Activated CD4-positive, alpha-beta T cell treated with anti-CD3 and anti-CD28 coated beads, Interleukin-2, amount 10 ng/mL, durations not matched to agents 24 days and 14 days (primary cell): Measurements from ENCODE around the gene CXCL14. TPM values are rescaled to one million over a fixed set of nuclear protein-coding genes. Genes with fewer than 3 reads are reported as not detected.
"Not testable (repeated sequence)": the region's sequence is repeated elsewhere in the genome, so short reads cannot be mapped to it uniquely, and the experiment has no call there.

Experiments used
- DNase-seq: peaks from one replicate; pipeline ENCODE4 v3.0.0; 2022
- H3K27ac Mint-ChIP-seq: one replicate; pipeline ENCODE4 v1.8.0; 2022; ENCODE audit warnings: mild to moderate bottlenecking, mixed read lengths
- H3K27me3 Mint-ChIP-seq: one replicate; pipeline ENCODE4 v1.8.0; 2022; ENCODE audit warnings: mixed read lengths
- H3K36me3 Mint-ChIP-seq: one replicate; pipeline ENCODE4 v1.8.0; 2022; ENCODE audit warnings: low read depth, mild to moderate bottlenecking, mixed read lengths
- H3K4me1 Mint-ChIP-seq: one replicate; pipeline ENCODE4 v1.8.0; 2021; ENCODE audit warnings: mixed read lengths
- H3K4me3 Mint-ChIP-seq: one replicate; pipeline ENCODE4 v1.8.0; 2022; ENCODE audit warnings: mild to moderate bottlenecking, moderate library complexity, mixed read lengths
- H3K9me3 Mint-ChIP-seq: one replicate; pipeline ENCODE4 v1.8.0; 2021; ENCODE audit warnings: mixed read lengths
- intact Hi-C: fragments of 100-400 bp; cut with micrococcal nuclease; formaldehyde crosslinking; loops from one replicate; pipeline ENCODE4 v1.15.1; 2023
- total RNA-seq: library from RNA; stranded (reverse); gene quantifications from 2 replicates; pipeline ENCODE4 v1.2.3, GENCODE V29; 2022

CXCL14 gene
- total RNA-seq, 1 donor from 2014 or later, result not detected

DNA sequence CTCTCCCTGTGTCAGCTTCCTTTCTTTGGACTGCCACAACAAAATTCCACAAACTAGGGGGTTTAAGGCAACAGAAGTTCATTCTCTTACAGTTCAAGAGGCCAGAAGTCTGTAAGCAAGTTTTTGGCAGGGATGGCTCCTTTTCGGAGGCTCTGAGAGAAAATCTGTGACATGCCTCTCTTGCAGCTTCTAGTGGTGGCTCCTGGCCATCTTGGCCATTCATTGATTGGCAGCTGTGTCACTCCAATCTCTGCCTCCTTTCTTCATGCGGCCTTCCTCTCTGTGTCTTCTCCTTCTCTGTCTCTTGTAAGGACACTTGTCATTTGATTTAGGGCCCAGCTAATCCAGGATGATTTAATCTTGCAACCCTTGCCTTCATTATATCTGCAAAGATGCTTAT is 41.0 kb downstream of the CXCL14 start:
- peaks cover 87% of the 10 kb centered on the region for H3K27me3 Mint-ChIP-seq
- H3K36me3 Mint-ChIP-seq, result peaks cover 2% of the 10 kb centered on the region
- no peaks in the 10 kb centered on the region for H3K9me3 Mint-ChIP-seq
- no peak for DNase-seq
- H3K4me1 Mint-ChIP-seq, result peaks cover 3% of the 10 kb centered on the region
- H3K27ac Mint-ChIP-seq, result no peak overlapping the region
- intact Hi-C loops, result no loop called here
- no peak overlapping the region for H3K4me3 Mint-ChIP-seq

- peaks cover 2% of the 10 kb centered on the region for H3K36me3 Mint-ChIP-seq
- intact Hi-C loops, result no loop called here
- no peak overlapping the region for H3K4me3 Mint-ChIP-seq
- no peak for DNase-seq
- H3K4me1 Mint-ChIP-seq, result peaks cover 3% of the 10 kb centered on the region
- peaks cover 86% of the 10 kb centered on the region for H3K27me3 Mint-ChIP-seq
- H3K9me3 Mint-ChIP-seq, result no peaks in the 10 kb centered on the region
- no peak overlapping the region for H3K27ac Mint-ChIP-seq
Observed at GRCh38 chr5:135537271-135537670, 41.5 kb downstream of the CXCL14 start.

DNA sequence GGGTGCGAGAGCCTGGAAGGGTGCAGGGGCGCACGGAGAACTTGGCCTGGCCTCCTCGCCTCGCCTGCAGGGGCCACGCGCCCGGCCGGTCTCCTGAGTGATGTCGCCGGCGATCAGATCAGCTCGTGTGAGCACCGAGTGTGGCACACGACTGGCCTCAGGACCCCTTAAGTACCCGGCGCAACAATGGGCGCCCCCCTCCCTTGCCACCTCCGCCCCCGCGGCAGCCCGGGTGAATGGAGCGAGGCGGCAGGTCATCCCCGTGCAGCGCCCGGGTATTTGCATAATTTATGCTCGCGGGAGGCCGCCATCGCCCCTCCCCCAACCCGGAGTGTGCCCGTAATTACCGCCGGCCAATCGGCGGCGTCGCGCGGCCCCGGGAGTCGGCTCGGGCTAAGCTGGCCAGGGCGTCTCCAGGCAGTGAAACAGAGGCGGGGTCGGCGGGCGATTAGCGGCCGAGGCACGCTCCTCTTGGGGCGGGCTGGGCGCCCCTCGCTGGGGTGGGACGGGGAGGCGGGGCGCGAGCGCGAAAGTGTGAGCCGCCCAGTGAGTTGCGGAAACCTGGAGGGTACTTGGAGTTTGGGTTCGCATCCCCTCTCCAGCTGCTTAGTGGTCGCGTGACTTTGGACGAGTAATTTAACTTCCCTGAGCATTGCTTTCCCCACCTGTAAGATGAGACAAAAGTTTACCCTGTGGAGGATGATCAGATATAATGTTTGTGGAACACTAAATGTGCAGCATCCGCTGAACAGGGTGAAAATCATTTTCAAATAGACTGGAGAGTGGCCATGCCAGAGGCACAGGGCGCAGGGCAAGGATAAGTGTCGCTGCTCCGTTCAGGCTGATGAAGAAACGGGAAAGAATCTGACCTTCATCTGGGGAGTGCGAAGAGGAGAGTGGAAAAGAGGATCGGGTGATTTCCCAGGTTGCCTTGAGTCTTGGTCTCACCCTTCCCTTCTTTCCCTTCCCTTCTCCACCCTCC is 42.7 kb downstream of the CXCL14 start, which contains the start of gene NEUROG1:
TSS of gene NEUROG1 (minus strand) at position 145 of the 982 bp plus-strand sequence. CDS start 274 bp downstream, outside the sequence.
- H3K27me3 Mint-ChIP-seq, result peaks cover 79% of the 10 kb centered on the region
- intact Hi-C loops, result no loop called here
- no peaks in the 10 kb centered on the region for H3K9me3 Mint-ChIP-seq
- no peak for DNase-seq
- H3K36me3 Mint-ChIP-seq, result peaks cover 2% of the 10 kb centered on the region
- H3K4me3 Mint-ChIP-seq, result peak within 1 kb of the TSS; percentile 30
- H3K4me1 Mint-ChIP-seq, result peaks cover 3% of the 10 kb centered on the region
- no peak within 1 kb of the TSS for H3K27ac Mint-ChIP-seq

GRCh38 chr5:135535420-135535819 is 43.4 kb downstream of the CXCL14 start:
- intact Hi-C loops, result no loop called here
- no peak for DNase-seq
- Mint-ChIP-seq H3K36me3 (peaks cover 2% of the 10 kb centered on the region), H3K27ac (no peak overlapping the region), H3K4me1 (peaks cover 3% of the 10 kb centered on the region), H3K9me3 (no peaks in the 10 kb centered on the region), H3K4me3 (no peak overlapping the region), H3K27me3 (peaks cover 79% of the 10 kb centered on the region)

DNA sequence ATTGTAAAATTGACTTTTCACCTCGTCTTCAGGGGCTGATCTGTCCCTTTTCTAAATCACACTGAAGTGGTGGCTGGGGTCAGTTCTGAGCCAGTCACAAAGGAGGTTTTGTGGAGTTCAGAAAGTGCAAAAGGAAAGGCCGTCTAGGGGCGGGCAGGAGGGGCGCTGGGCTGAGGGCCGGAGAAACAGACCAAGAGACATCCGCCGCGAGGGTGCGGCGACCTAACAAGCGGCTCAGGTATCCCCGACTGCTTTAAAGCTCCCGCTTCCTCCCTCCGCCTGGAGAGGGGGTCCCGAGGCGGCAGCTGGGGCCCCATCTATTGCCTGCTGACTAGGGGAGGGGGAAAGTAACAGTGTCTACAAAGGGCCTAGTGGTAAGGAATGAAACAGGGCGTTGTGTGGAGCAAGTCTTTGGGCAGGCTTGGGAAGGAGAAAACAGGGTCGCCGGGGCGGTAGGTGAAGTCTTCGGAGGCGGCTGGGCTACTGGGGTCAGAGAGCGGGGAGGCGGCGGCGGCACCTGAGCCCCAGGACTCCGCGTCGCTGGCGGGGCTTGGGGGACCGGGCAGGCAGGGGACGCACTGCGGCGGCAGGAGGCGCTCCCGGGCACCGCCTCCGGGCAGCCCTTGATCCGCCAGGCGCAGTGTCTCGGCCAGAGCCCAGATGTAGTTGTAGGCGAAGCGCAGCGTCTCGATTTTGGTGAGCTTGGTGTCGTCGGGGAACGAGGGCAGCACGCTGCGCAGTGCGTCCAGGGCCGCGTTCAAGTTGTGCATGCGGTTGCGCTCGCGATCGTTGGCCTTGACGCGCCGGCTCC is 44.0 kb downstream of the CXCL14 start:
- Mint-ChIP-seq H3K9me3 (no peaks in the 10 kb centered on the region), H3K27me3 (peaks cover 78% of the 10 kb centered on the region), H3K4me3 (peak overlapping the region; percentile 30), H3K36me3 (peaks cover 2% of the 10 kb centered on the region), H3K4me1 (peaks cover 3% of the 10 kb centered on the region), H3K27ac (no peak overlapping the region)
- DNase-seq, result no peak
- intact Hi-C loops, result loop anchor here (1.0 kb wide), 1 partner anchor 45 kb away; no protein-coding TSS in a partner anchor

- intact Hi-C loops, result loop anchor here (1.0 kb wide), 1 partner anchor 43 kb away; no protein-coding TSS in a partner anchor
- H3K4me3 Mint-ChIP-seq, result no peak overlapping the region
- H3K4me1 Mint-ChIP-seq, result peaks cover 3% of the 10 kb centered on the region
- no peak for DNase-seq
- peaks cover 2% of the 10 kb centered on the region for H3K36me3 Mint-ChIP-seq
- H3K9me3 Mint-ChIP-seq, result no peaks in the 10 kb centered on the region
- no peak overlapping the region for H3K27ac Mint-ChIP-seq
- H3K27me3 Mint-ChIP-seq, result peaks cover 70% of the 10 kb centered on the region
Observed at GRCh38 chr5:135533794-135534193, 45.0 kb downstream of the CXCL14 start.

GRCh38 chr5:135533334-135533733 is 45.5 kb downstream of the CXCL14 start:
- peaks cover 2% of the 10 kb centered on the region for H3K36me3 Mint-ChIP-seq
- intact Hi-C loops, result no loop called here

DNA sequence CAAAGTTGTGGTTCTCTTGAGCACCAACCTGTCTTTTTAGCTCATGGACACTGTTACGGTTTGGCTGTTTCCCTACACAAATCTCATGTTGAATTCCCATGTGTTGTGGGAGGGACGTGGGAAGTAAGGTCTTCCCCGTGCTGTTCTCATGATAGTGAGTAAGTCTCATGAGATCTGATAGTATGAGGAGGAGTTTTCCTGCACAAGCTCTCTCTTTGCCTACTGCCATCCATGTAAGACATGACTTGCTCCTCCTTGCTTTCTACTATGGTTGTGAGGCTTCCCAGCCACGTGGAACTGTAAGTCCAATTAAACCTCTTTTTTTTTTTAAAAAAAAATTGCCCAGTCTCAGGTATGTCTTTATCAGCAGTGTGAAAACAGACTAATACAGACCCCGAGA is 49.2 kb downstream of the CXCL14 start:
- H3K27me3 Mint-ChIP-seq, result peaks cover 54% of the 10 kb centered on the region
- H3K36me3 Mint-ChIP-seq, H3K4me3 Mint-ChIP-seq, H3K4me1 Mint-ChIP-seq, H3K9me3 Mint-ChIP-seq, H3K27ac Mint-ChIP-seq, intact Hi-C loops, DNase-seq: not testable (repeated sequence)

More at GRCh38 chr5:135533334-135533733, 45.5 kb downstream of the CXCL14 start:
- Mint-ChIP-seq H3K9me3 (no peaks in the 10 kb centered on the region), H3K27me3 (peaks cover 65% of the 10 kb centered on the region), H3K4me1 (peaks cover 3% of the 10 kb centered on the region), H3K27ac (no peak overlapping the region), H3K4me3 (no peak overlapping the region)
- DNase-seq, result no peak

- intact Hi-C loops, result no loop called here
- Mint-ChIP-seq H3K36me3 (no peaks in the 10 kb centered on the region), H3K27me3 (peaks cover 44% of the 10 kb centered on the region), H3K27ac (no peak overlapping the region), H3K9me3 (no peaks in the 10 kb centered on the region), H3K4me3 (no peak overlapping the region), H3K4me1 (no peaks in the 10 kb centered on the region)
- DNase-seq, result no peak
Observed at GRCh38 chr5:135526924-135527323, 51.9 kb downstream of the CXCL14 start.

GRCh38 chr5:135521964-135522363 is 56.8 kb downstream of the CXCL14 start:
- H3K9me3 Mint-ChIP-seq, result no peaks in the 10 kb centered on the region
- intact Hi-C loops, result no loop called here
- peaks cover 47% of the 10 kb centered on the region for H3K27me3 Mint-ChIP-seq
- DNase-seq, result no peak
- H3K27ac Mint-ChIP-seq, result no peak overlapping the region
- no peaks in the 10 kb centered on the region for H3K4me1 Mint-ChIP-seq
- H3K36me3 Mint-ChIP-seq, result no peaks in the 10 kb centered on the region
- no peak overlapping the region for H3K4me3 Mint-ChIP-seq

Other genes starting within 250 kb of the CXCL14 start
- 282 and 289 TPM in 2 replicates for gene MACROH2A1, start 179.8 kb downstream of the CXCL14 start, total RNA-seq
- not detected in 2 replicates for gene DCANP1, start 131.6 kb downstream of the CXCL14 start, total RNA-seq
- gene TIFAB, start 126.6 kb downstream of the CXCL14 start, total RNA-seq, result not detected in 2 replicates
- gene NEUROG1, start 43.0 kb downstream of the CXCL14 start, total RNA-seq, result not detected in 2 replicates